K562 (cell line): ENCODE measurements around the gene CFAP58.

Experiments
- HMG20A ChIP-seq: fragments of 450-650 bp; formaldehyde crosslinking; conservative IDR thresholded peaks from 2 replicates; pipeline ENCODE4 v1.4.0; 2020; ENCODE audit warnings: mild to moderate bottlenecking, mixed read lengths
- L3MBTL2 ChIP-seq: fragments of 450-650 bp; IDR thresholded peaks from 2 replicates; pipeline ENCODE4 v1.6.1; 2016; ENCODE audit warnings: mild to moderate bottlenecking, moderate library complexity
- NBN ChIP-seq: fragments of 450-650 bp; IDR thresholded peaks from 2 replicates; pipeline ENCODE4 v1.6.1; 2016; ENCODE audit warnings: low read depth, mild to moderate bottlenecking
- SMC3 ChIP-seq: conservative IDR thresholded peaks from 2 replicates; pipeline ENCODE4 v1.6.1; 2011; ENCODE audit warnings: low read depth, low read length, improper control_type of control experiment; ENCODE audit not compliant: insufficient read depth
- TBP ChIP-seq: optimal IDR thresholded peaks from 2 replicates; pipeline ENCODE3; 2011; ENCODE audit warnings: low read depth, low read length, improper control_type of control experiment
- XRCC5 ChIP-seq: fragments of 200-400 bp; formaldehyde crosslinking; IDR thresholded peaks from 2 replicates; pipeline ENCODE4 v1.6.1; 2017; ENCODE audit warnings: low read depth, mild to moderate bottlenecking, low read length
- ZBTB8A ChIP-seq: fragments of 450-650 bp; IDR thresholded peaks from 2 replicates; pipeline ENCODE4 v1.6.1; 2018; ENCODE audit warnings: mild to moderate bottlenecking, moderate library complexity; ENCODE audit not compliant: partially characterized antibody
- ZNF707 ChIP-seq: fragments of 250-450 bp; sonication (Bioruptor Pico); conservative IDR thresholded peaks from 2 replicates; pipeline ENCODE4 v1.8.0; 2022; ENCODE audit warnings: inconsistent platforms, mild to moderate bottlenecking, moderate library complexity
- TF ChIP-seq, protein P1 (sequence below): fragments of 250-450 bp; sonication (Bioruptor Pico); IDR thresholded peaks from 2 replicates; pipeline ENCODE4 v1.4.0; 2020; ENCODE audit warnings: mild to moderate bottlenecking, moderate library complexity
- TF ChIP-seq, protein P2 (sequence below), 3 experiments: IDR thresholded peaks in 2 of 3; conservative IDR thresholded peaks in 1 of 3; 2 replicates each; pipeline ENCODE4 v1.5.1; 2011 to 2012; ENCODE audit warnings: low read length in 3 of 3, mild to moderate bottlenecking in 3 of 3, control low read depth in 2 of 3, improper control_type of control experiment in 1 of 3, inconsistent platforms in 1 of 3, low read depth in 1 of 3, mixed read lengths in 1 of 3, moderate library complexity in 1 of 3; ENCODE audit not compliant: insufficient read depth in 2 of 3
- TF ChIP-seq, protein P3 (sequence below): sonication (generic); formaldehyde crosslinking; IDR thresholded peaks from 2 replicates; pipeline ENCODE4 v1.9.0; 2022; ENCODE audit warnings: mild to moderate bottlenecking, missing genetic modification reagents

DNA sequence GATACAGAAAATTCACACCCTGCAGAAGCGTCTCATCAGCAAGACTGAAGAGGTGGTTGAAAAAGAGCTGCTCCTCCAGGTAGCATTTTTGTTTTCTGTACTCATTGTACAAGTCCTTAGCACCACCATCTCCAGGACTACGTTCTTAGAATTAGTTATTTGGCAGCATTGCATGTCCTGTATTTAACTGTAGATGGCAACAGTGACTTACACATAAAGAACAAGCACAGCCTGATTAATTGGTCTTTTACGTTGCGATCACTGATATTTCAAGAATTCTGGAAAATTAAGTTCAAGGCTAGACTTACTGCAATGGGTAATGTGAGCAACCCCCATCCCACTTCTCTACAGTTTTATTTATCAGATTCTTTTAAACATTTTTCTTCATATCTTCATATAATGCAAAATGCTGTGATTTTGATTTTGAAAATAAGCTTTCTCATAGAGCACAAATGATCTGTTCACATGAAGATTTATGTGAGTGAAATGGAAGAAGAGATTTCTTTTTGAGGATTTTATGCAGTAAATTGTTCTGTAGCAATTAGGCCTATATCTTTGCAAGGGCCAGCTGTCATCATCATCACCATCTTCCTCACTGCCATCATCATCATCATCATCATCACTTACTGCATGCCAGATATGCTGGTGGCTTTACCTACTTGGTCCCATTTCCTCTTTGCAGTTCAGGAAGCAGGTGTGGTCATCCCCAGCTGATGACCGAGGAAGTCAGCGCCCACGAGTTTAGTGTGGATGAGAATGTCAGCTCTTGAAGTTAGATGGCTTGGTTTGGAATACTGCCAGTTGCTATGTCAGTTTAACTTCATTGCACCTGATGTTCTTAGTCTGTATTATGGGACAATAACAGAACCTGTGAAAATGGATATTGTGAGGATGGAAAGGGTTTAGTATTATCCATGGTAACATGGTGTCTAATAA lies 53.4 kb downstream of the CFAP58 start:
- no peak for TF ChIP-seq XRCC5
- no peak for TF ChIP-seq HMG20A (CRISPR knock-in tag)
- TF ChIP-seq ZNF707 (CRISPR knock-in tag) = no peak
- TF ChIP-seq TBP = no peak
- TF ChIP-seq ZBTB8A = no peak
- TF ChIP-seq, protein P1, sequence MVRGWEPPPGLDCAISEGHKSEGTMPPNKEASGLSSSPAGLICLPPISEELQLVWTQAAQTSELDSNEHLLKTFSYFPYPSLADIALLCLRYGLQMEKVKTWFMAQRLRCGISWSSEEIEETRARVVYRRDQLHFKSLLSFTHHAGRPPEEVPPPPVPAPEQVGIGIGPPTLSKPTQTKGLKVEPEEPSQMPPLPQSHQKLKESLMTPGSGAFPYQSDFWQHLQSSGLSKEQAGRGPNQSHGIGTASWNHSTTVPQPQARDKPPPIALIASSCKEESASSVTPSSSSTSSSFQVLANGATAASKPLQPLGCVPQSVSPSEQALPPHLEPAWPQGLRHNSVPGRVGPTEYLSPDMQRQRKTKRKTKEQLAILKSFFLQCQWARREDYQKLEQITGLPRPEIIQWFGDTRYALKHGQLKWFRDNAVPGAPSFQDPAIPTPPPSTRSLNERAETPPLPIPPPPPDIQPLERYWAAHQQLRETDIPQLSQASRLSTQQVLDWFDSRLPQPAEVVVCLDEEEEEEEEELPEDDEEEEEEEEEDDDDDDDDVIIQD (CRISPR knock-in tag) = no peak
- TF ChIP-seq, protein P2, sequence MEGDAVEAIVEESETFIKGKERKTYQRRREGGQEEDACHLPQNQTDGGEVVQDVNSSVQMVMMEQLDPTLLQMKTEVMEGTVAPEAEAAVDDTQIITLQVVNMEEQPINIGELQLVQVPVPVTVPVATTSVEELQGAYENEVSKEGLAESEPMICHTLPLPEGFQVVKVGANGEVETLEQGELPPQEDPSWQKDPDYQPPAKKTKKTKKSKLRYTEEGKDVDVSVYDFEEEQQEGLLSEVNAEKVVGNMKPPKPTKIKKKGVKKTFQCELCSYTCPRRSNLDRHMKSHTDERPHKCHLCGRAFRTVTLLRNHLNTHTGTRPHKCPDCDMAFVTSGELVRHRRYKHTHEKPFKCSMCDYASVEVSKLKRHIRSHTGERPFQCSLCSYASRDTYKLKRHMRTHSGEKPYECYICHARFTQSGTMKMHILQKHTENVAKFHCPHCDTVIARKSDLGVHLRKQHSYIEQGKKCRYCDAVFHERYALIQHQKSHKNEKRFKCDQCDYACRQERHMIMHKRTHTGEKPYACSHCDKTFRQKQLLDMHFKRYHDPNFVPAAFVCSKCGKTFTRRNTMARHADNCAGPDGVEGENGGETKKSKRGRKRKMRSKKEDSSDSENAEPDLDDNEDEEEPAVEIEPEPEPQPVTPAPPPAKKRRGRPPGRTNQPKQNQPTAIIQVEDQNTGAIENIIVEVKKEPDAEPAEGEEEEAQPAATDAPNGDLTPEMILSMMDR (IDR thresholded peaks at IDR 0.05 in 2 of 3, conservative IDR thresholded peaks at IDR 0.05 in 1 of 3; ENCODE audit: insufficient read depth in 2 of 3, low read depth in 1 of 3, low read length in 3 of 3) = peak; percentile 26 to 52 (median 48); a peak in 4 of 6 replicates
- TF ChIP-seq, protein P3, sequence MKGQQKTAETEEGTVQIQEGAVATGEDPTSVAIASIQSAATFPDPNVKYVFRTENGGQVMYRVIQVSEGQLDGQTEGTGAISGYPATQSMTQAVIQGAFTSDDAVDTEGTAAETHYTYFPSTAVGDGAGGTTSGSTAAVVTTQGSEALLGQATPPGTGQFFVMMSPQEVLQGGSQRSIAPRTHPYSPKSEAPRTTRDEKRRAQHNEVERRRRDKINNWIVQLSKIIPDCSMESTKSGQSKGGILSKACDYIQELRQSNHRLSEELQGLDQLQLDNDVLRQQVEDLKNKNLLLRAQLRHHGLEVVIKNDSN (CRISPR knock-in tag) = no peak
- TF ChIP-seq L3MBTL2 = no peak
- TF ChIP-seq NBN = no peak
- TF ChIP-seq SMC3 = no peak
